ENCODE results near the gene RNF25. TPM values are rescaled to one million over a fixed set of nuclear protein-coding genes. Genes with fewer than 3 reads are reported as not detected.

The RNF25 gene
- polyA plus RNA-seq, 3 donors: 44.4 to 47.2 (median 46.8) TPM

DNA sequence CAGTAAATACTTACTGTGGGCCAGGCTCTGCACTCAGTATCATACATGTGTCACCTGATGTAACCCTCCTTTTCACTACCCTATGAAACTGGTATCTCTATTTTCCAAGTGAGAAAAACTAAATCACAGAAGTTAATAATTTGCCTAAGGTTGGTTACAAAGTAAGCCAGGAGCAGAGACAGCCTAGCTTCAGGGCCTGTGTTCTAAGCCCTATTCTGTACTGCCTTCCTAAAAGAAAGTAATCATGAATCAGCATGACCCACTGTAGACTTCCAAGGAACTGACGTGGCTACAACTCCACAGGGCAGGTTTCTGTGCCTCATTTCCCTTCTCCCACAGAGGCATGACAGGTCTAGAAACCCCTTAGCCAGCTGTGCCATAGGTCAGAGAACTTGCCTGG, 26.7 kb downstream of the RNF25 start:
- no peak for DNase-seq (ENCODE audit: extremely low read depth in 1 of 11, low read depth in 9 of 11, low spot score in 4 of 11)

GRCh38 chr2:218644721-218645120, 27.1 kb downstream of the RNF25 start:
- no peak for DNase-seq (ENCODE audit: extremely low read depth in 1 of 11, low read depth in 9 of 11, low spot score in 4 of 11)

DNA sequence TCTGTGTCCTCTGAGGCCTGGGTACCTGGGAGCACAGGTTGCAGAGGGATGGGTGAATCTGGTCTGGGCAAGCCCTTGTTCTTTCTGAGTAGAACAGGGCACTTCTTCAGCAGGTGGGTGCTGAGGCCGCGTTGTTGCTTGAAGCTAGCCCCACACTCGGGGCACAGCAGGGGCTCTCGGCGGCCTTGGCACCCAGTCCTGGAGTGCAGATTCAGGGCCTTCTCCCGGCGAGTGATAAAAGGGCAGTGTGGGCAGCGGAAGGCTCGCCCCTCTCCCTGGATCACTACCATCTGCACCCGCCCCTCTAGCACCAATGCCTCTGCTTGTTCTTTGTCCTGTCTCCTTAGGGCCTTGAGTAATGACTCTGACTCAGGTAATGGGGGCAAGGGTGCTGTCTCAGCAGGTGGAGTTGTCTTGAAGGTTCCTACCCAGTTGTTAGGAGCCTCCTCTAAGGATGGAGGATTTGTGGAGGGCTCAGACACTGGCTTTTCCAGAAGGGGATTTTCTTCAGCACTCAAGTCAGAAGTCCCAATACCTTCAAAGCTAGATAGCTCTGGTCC, 28.0 kb downstream of the RNF25 start:
- DNase-seq (ENCODE audit: extremely low read depth in 1 of 11, low read depth in 9 of 11, low spot score in 4 of 11): no peak

DNA sequence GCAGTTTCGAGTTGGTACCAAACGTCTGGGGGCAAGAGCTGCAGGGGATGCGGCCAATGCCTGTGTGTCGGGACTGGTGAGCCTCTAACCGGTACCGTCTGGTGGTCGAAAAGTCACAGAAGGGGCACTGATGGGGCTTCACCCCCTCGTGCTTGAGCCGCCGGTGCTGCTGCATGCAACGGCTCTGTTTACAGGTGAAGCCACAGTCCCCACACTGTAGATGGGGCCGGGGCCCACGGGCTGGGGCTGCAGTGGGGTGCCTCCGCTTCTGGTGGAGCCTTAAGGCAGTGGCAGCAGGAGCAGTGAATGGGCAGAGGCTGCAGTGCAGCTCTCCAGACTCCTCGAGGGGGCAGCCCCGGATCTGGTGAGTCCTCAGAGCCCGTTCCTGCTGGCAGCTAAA, 29.0 kb downstream of the RNF25 start:
- no peak for DNase-seq (ENCODE audit: extremely low read depth in 1 of 11, low read depth in 9 of 11, low spot score in 4 of 11)

- DNase-seq (ENCODE audit: extremely low read depth in 1 of 11, low read depth in 9 of 11, low spot score in 4 of 11): no peak
Measured at GRCh38 chr2:218642121-218642656, 29.6 kb downstream of the RNF25 start.

- DNase-seq (ENCODE audit: extremely low read depth in 1 of 11, low read depth in 9 of 11, low spot score in 4 of 11): no peak
Measured at GRCh38 chr2:218638372-218638771, 33.4 kb downstream of the RNF25 start.

DNA sequence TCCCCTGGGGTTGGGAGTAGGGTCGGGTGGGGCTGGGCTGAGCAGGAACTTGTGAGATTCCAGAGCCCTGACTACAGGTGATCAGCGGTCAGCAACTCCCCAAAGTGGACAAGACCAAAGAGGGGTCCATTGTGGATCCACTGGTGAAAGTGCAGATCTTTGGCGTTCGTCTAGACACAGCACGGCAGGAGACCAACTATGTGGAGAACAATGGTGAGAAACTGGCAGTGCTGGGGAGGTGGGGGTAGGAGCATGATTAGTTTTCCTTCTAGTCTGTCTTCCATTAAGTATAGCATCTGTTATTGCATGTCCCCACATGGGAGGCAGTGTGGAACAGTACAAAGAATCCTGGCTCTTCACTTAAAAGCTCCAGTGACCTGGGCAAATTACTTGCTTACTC, 36.1 kb downstream of the RNF25 start:
- DNase-seq (ENCODE audit: extremely low read depth in 1 of 11, low read depth in 9 of 11, low spot score in 4 of 11): no peak

GRCh38 chr2:218631837-218632236, 40.0 kb downstream of the RNF25 start:
- DNase-seq (ENCODE audit: extremely low read depth in 1 of 11, low read depth in 9 of 11, low spot score in 4 of 11): no peak

GRCh38 chr2:218627939-218628338, 43.9 kb downstream of the RNF25 start:
- no peak for DNase-seq (ENCODE audit: extremely low read depth in 1 of 11, low read depth in 9 of 11, low spot score in 4 of 11)

DNA sequence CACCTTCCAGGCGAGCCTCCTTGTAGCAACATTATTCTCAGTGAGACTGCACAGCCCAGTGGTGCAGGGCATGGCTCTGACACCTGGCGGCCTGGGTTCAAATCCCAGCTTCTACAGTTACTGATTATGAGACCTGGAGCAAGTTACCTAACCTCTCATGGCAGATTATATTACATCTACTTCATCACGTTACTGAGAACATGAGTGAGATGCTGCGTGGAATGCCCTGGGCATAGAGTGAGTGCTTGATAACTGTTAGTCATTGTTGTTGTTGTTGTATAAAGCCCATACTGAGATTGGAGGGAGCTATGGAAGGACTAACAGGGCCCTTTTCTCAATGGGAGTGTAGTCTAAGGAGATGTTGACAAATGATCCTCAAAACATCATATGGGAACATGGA, 45.4 kb downstream of the RNF25 start:
- DNase-seq (ENCODE audit: extremely low read depth in 1 of 11, low read depth in 9 of 11, low spot score in 4 of 11): no peak

DNA sequence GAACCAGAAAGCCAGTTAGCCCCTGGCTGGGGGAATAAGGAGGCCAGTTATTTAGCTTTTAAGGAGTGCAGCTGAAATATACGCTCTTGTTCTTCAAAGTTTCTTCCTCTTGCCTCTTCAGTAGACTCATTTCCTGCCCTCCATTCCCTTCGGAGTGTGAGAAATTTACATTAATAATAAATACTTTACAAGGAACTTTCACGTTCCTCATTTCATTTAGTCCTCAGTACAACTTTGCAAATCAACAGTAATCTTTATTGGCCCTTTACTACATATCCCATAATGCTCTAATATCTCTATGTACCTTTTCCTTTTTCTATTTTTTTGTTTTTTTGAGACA, 48.5 kb downstream of the RNF25 start:
- no peak for DNase-seq (ENCODE audit: extremely low read depth in 1 of 11, low read depth in 9 of 11, low spot score in 4 of 11)

GRCh38 chr2:218622606-218623365, 49.0 kb downstream of the RNF25 start:
- no peak for DNase-seq (ENCODE audit: extremely low read depth in 1 of 11, low read depth in 9 of 11, low spot score in 4 of 11)

DNA sequence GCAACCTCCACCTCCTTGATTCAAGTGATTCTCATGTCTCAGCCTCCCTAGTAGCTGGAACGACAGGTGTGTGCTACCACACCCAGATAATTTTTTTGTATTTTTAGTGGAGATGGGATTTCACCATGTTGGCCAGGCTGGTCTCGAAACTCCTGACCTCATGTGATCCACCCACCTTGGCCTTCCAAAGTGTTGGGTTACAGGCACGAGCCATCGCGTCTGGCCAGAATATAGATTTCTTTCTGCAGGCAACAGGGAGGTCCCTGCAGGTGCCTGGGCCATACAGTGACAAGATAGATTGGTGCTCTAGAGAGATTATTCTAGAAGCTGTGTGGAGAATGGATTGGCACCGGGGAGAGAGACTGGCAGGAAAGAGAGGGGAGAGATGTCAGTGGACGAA, 50.8 kb downstream of the RNF25 start:
- DNase-seq (ENCODE audit: extremely low read depth in 1 of 11, low read depth in 9 of 11, low spot score in 4 of 11): no peak

- DNase-seq (ENCODE audit: extremely low read depth in 1 of 11, low read depth in 9 of 11, low spot score in 4 of 11): no peak
Measured at GRCh38 chr2:218618102-218618860, 53.5 kb downstream of the RNF25 start.

DNA sequence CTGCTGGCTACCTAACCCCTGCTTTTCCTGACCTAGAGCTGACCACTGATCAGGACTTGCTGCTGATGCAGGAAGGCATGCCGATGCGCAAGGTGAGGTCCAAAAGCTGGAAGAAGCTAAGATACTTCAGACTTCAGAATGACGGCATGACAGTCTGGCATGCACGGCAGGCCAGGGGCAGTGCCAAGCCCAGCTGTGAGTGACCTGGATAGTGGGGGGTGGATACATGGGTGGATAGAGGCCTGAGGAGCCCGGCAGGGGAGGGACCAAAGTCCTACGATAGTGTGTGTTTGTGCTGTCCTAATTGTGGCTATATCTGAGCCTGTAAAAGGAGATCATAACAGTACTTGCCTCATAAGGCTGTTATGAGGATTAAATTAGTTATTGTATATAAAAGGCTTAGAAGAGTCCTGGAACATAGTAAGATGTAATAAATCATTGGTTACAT, 55.9 kb downstream of the RNF25 start:
- DNase-seq (ENCODE audit: extremely low read depth in 1 of 11, low read depth in 9 of 11, low spot score in 4 of 11): no peak

Other genes with a start within 250 kb of the RNF25 start
- 10 to 100 TPM; 14.8 to 18.6 (median 17.2) TPM for gene USP37, start 103.7 kb downstream of the RNF25 start, polyA plus RNA-seq (ENCODE audit: insufficient read length in 3 of 3)
- gene CNOT9, start 103.2 kb downstream of the RNF25 start, polyA plus RNA-seq (ENCODE audit: insufficient read length in 3 of 3): 10 to 100 TPM; 49.4 to 55.2 (median 52.3) TPM
- 1 to 10 TPM; 7.2 to 9.9 (median 9.4) TPM for gene PLCD4, start 64.1 kb downstream of the RNF25 start, polyA plus RNA-seq (ENCODE audit: insufficient read length in 3 of 3)
- 10 to 100 TPM; 17.4 to 20.9 (median 20.3) TPM for gene ZNF142, start 12.4 kb downstream of the RNF25 start, polyA plus RNA-seq (ENCODE audit: insufficient read length in 3 of 3)
- 10 to 100 TPM; 47.0 to 61.3 (median 49.1) TPM for gene BCS1L, start 12.3 kb downstream of the RNF25 start, polyA plus RNA-seq (ENCODE audit: insufficient read length in 3 of 3)
- gene STK36, start 84 bp upstream of the RNF25 start, polyA plus RNA-seq (ENCODE audit: insufficient read length in 3 of 3): 100 to 1,000 TPM in 1 of 3 donors, 10 to 100 TPM in 2; 66.6 to 113 (median 81.3) TPM
- 10 to 100 TPM; 30.9 to 43.7 (median 34.0) TPM for gene TTLL4, start 38.8 kb upstream of the RNF25 start, polyA plus RNA-seq (ENCODE audit: insufficient read length in 3 of 3)
- 10 to 100 TPM; 42.8 to 61.9 (median 49.1) TPM for gene CYP27A1, start 110.1 kb upstream of the RNF25 start, polyA plus RNA-seq (ENCODE audit: insufficient read length in 3 of 3)
- gene PRKAG3, start 159.8 kb upstream of the RNF25 start, polyA plus RNA-seq (ENCODE audit: insufficient read length in 3 of 3): under 1 TPM in 2 of 3 donors, not detected in 1; 0.04 to 0.11 TPM
- under 1 TPM; 0.11 to 0.50 (median 0.39) TPM for gene WNT6, start 187.8 kb upstream of the RNF25 start, polyA plus RNA-seq (ENCODE audit: insufficient read length in 3 of 3)
- gene WNT10A, start 208.8 kb upstream of the RNF25 start, polyA plus RNA-seq (ENCODE audit: insufficient read length in 3 of 3): 1 to 10 TPM in 1 of 3 donors, under 1 TPM in 2; 0.67 to 1.8 (median 0.75) TPM

Data from renal cortex interstitium (tissue), 11 donors.